GM08714 (cell line): Measurements from ENCODE around the gene IMPDH2.

Experiments
- H3K4me3 ChIP-seq: fragments of 200-500 bp; sonication (Bioruptor generic); 2 replicates; pipeline ENCODE4 v1.5.1; 2014; ENCODE audit warnings: mild to moderate bottlenecking, low read length, inconsistent platforms
- ZNF274 ChIP-seq: IDR thresholded peaks from 2 replicates; pipeline ENCODE4 v1.6.1; 2012; ENCODE audit warnings: mild to moderate bottlenecking, low read depth, low read length

Gene IMPDH2

DNA sequence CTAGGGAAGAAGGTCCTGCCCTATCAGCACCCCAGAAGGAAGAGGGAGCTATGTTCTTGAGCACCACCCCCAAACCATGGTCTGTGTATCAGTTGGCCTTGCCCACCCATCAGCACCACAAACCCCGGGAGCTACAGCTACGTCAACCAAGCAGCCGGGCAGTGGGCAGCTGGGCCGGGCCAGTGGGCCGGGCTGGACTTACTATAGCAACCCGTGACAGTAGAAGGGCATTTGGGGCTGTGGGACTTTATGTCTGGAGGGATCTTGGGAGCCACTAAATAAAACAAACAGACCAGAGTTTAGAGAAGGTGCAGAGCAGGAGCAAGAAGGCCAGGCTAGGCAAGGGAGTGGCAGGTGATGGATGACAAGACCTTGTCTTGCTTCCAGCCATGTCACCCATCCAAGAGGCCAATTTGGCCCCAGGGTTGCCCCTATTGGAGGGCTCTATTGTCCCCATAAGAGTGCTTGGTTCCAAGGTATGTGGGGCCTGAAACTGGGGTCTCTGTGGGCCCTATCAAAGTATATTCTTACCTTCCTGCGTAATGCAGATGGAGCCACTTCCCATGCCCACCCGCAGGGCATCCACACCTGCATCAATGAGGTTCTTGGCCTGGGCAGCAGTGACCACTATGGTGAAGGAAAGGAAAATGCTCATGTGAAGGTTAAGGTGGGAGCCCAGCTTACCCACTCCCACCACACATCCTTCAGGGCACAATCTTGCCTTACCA lies 3.2 kb downstream of the IMPDH2 start:
- TF ChIP-seq ZNF274, result no peak

DNA sequence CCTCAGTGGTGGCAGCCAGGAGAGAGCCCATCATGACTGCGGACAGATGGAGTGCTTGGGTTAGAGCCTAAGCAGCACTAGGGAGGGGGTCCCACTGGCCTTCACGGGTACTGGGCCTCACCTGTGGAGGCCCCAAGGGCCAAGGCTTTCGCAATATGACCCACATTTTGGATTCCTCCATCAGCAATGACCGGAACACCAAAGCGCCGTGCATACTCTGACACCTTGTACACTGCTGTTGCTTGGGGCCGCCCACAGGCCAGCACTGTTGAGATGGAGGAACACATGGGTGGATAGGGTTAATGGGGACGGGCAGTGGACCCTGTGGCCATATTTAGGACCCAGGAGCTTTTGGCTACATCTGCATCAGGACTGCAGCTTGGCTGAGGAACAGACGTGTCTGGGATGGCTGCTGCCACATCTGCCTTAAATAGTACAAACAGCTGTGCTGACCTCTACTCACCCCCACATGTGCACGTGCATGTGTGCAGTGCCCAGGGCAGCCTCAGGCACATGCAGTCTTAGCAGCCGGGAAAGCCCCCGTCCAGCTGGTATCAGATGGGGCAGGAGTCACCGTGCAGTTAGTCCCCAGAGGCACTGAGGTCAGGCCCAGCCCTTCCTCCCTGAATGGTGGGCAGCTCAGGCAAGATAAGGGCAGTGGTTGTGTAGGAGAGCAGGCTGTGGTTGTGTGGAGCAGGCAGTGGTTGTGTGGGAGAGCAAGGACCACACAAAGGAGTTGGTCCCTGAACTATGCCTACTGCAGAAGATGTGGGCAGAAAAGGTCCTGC lies 4.0 kb downstream of the IMPDH2 start:
- H3K4me3 ChIP-seq, result no peak overlapping the region
- TF ChIP-seq ZNF274, result no peak

More for the DNA sequence above, 3.2 kb downstream of the IMPDH2 start:
- no peak overlapping the region for H3K4me3 ChIP-seq

DNA sequence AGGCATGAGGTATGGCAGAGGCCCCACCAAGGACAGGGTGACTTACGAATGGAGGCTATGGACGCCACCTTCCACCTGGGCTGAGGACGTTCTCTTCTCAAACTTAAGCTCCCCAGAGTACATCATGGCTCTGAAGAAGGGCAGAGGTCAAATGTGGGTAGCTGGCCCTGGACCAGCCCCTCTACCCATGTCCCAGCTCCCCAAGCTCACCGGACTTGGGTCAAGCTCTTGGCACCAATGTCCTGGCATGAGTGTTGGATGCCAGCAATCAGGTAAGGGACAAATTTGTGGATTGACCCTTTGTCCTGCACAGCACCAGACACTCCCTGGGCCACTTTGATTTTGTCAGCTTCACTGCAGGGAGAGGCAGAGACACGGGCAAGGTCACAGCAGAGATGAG lies 4.7 kb downstream of the IMPDH2 start:
- TF ChIP-seq ZNF274, result no peak
- no peak overlapping the region for H3K4me3 ChIP-seq

DNA sequence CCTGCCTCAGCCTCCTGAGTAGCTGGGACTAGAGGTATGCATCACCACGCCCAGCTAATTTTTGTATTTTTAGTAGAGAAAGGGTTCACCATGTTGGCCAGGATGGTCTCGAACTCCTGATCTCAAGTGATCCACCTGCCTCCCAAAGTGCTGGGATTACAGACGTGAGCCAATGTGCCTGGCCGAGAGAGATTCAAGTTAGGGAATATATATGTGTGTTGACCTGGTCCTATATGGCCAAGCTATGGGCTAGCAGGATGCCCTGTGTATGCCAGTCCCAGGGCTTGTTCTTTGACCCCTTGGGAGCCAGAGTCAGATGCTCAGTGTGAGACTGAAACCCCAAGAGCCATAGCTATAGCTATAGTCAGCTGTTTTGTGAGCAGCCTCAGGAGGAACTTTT lies 5.4 kb downstream of the IMPDH2 start:
- no peak overlapping the region for H3K4me3 ChIP-seq
- no peak for TF ChIP-seq ZNF274

DNA sequence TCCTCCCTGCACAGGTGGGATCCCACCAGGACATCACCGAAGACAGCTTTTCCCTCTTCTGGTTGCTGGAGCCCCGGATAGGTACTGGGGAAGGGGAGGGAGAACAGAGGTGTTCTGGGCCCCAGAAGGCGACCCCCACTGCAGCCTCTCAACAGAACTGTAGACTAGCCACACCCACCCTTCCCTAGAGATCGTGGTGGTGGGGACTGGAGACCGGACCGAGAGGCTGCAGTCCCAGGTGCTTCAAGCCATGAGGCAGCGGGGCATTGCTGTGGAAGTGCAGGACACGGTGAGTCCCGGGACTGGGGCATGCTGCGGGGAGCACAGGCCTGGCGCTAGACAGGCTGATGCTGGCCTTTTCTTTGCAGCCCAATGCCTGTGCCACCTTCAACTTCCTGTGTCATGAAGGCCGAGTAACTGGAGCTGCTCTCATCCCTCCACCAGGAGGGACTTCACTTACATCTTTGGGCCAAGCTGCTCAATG lies 6.5 kb downstream of the IMPDH2 start:
- no peak for TF ChIP-seq ZNF274
- H3K4me3 ChIP-seq, result peak overlapping the region; percentile 77

DNA sequence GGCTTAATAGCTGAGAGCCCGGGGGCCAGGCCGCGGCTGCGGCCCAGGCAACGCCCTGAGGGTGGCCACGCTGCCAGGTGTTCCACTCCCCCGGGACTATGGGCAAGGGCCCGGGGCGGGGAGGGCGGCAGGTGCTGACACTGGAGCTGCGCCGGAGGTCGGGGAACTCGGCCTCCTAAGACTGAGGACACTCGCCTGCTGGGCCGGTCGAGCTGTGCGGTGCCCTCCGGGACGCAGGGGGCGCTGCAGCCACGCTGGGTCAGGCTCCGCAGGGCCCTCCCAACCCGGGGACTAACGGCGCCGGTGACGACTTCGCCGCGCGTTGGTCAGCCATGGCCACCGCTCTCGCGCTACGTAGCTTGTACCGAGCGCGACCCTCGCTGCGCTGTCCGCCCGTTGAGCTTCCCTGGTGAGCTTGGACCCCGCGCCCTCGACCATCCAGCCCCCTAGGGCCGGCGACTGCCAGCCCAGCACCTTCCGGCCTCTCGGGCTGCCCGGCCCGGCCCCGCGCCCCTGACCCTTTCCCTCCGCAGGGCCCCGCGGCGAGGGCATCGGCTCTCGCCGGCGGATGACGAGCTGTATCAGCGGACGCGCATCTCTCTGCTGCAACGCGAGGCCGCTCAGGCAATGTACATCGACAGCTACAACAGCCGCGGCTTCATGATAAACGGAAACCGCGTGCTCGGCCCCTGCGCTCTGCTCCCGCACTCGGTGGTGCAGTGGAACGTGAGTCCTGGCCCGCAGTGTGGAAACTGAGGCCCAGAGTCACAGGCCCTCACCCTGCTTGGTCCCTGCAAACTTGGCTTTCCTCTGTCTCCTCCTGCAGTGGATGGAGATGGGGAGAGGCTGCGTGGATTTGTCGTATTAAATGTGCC lies 7.1 kb downstream of the IMPDH2 start, which contains the start of gene NDUFAF3:
NDUFAF3 (plus strand) TSS at position 309 of the 875 bp plus-strand sequence; CDS start at position 333, 24 bp downstream.
- TF ChIP-seq ZNF274, result no peak
- peak within 1 kb of the TSS; percentile 77 for H3K4me3 ChIP-seq

DNA sequence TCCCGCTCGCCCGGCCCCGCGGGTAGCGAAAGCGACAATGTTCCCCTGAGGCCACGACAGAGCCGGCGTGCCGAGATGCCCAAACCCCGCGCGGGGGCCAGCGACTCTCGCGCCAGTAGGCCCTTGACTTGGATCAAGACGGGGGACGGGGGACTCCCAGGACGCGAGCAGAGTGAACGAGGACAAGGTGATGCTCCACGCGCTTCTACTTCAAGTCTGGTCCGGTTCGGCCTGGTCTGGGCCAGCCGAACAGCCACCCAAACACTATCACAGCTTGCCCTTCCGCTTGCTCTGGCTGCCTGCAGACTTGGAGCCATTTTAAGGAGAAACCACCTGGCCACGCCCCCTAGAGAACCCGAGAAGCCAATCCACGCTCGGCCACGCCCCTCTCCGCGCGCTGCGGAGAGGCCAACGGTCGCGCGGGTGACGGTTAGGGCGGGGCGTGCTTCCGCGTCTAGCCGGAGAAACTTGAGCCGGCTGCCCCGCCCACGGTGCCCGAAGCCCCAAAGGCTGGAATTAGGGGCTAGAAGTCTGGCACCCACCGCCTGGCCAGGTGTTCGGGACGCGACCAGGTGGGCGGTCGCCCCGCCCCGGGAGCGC lies 7.9 kb downstream of the IMPDH2 start:
- peak overlapping the region; percentile 77 for H3K4me3 ChIP-seq
- TF ChIP-seq ZNF274, result no peak

DNA sequence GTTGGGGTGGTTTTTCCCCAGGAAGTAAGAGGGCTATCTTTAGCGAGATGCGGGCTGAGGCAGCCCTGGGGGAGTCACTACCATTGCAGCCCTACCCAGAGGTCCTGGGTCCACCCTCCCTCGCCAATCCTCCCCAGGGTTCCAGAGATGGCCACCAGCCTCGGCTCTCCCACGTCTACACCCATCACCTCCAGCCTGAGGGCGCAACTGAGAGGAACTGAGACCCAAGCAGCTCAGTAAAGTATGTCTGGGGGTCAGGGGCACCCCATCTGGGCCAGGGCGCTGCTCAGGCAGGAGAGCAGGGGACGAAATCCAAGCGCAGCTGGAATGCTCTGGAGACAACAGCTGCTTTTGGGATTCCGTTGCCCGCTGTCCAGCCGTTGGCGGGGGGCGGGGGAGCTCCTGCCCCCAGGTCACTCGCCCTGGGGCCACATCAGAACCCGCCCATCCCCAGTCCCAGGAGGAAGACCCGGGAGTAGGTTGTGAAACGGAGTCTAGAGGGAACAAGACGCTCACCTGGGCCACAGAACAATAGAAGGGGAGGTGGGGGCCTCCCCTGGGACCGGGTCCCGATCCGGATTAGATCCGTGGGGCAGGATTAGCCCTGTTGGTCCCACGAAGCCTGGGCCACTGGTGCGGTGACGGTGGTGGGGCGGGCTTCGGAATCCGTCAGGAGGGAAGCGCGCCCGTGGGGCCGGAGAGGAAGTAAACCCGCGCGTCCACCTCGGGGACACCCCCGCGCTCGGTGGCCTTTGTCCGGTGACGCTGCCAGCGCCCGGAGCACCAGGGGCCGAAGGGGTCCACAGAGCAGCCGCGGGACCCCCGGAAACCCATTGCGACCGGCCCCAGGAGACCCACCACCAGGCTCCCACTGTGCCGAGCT lies 8.6 kb downstream of the IMPDH2 start:
- H3K4me3 ChIP-seq, result peak overlapping the region; percentile 64
- no peak for TF ChIP-seq ZNF274

DNA sequence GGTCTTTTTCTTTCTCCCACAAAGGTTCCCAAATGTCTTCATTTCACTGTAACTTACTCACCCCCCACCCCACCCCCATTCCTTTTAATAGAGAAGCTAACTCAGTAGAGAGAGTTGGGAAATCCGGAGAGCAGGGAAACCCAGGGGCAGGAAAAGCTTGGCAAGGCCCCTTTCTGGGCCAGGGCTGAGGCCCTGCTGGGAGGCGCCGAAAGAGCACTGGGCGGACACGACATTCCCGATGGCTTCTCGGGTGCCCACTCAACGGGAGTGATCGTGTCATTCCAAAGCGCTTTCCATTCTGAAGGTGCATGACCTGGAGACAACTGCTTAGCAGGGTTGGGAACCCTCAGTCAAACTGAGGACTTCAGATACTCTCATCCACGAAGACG lies 9.3 kb downstream of the IMPDH2 start:
- TF ChIP-seq ZNF274, result no peak
- H3K4me3 ChIP-seq, result peak overlapping the region; percentile 64

DNA sequence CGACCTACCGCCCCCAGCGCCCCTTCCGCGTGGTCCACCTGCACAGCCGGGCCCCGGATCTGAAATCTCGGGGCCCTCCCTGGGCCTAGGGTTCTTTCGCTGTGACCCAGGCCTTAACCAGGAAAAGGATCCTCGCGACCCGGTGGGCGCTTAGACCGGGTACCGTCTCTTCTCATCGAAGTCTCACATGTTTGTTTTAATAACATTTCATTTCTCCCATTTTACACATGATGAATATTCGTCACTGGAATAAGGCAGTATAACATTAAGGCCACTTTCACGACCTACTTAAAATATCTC lies 10.5 kb downstream of the IMPDH2 start:
- TF ChIP-seq ZNF274, result no peak
- H3K4me3 ChIP-seq, result peak overlapping the region; percentile 64; the same call in 1 of the 2 replicates

DNA sequence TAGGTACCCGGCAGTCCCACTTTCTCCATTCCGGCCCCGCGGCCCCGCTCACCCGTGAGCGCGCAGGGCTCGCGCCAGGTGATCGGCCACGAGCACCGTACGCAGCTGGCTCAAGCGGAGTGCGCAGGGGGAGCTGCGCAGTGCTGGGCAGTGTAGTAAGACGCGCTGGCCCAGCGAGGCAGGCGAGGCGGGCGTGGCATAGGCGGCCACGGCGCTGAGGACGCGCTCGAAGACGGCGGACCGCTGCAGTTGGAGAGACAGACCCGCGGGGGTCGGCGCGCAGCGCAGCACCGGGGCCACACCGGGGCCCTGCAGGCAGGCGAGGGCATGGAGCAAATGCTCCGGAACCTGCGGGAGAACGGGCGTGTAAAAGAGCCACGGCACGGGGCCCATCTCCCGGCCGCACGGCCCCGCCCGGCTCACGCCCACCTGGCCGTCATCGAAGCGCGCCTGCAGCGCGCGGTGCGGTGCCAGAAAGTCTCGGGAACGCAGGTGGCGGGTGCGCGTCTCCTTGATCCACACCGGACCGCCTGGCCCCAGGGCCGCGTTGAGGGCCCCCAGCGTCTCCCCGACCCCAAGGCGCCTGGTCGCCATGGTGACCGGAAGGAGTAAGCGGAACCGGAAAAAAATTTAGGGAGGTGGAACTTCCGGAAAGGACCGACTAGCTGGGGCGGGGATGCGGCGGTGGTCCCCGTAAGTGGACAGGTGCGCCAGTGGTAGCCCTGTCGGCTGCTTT lies 11.1 kb downstream of the IMPDH2 start, which contains the start of gene DALRD3:
DALRD3 (minus strand) TSS at position 610 of the 736 bp plus-strand sequence; CDS start at position 594, 16 bp downstream.
- H3K4me3 ChIP-seq, result peak within 1 kb of the TSS; percentile 64; the same call in 1 of the 2 replicates
- TF ChIP-seq ZNF274, result no peak
